Esophagus squamous epithelium (tissue), 5 donors: ENCODE results near the gene ZNF223. TPM values are rescaled to one million over a fixed set of nuclear protein-coding genes. Genes with fewer than 3 reads are reported as not detected.
A peak's percentile ranks its signal among the peaks of the same experiment; 100 is the strongest.

Experiments
- DNase-seq: peaks from one replicate; lab custom pipeline; 2025; lab: John Stamatoyannopoulos, UW
- H3K27ac ChIP-seq, 4 donors: fragments of 200-600 bp; sonication (generic); one replicate each; pipeline ENCODE4 v1.5.1; 2016 to 2019; ENCODE audit warnings: mild to moderate bottlenecking in 1 of 4
- H3K27me3 ChIP-seq, 4 donors: fragments of 200-600 bp; sonication (generic); 1 replicate in 3 of 4; 2 replicates in 1 of 4; pipeline versions ENCODE4 v1.5.1 to v1.6.0; 2017 to 2021; ENCODE audit warnings: antibody characterized with exemption in 1 of 4
- H3K36me3 ChIP-seq, 3 donors: fragments of 200-600 bp; sonication (generic); one replicate each; pipeline ENCODE4 v1.5.1; 2016 to 2019
- H3K4me1 ChIP-seq, 3 donors: fragments of 200-600 bp; sonication (generic); one replicate each; pipeline ENCODE4 v1.5.1; 2017 to 2019
- H3K4me3 ChIP-seq, 4 donors: fragments of 200-600 bp; sonication (generic); 1 replicate in 3 of 4; 2 replicates in 1 of 4; pipeline ENCODE4 v1.5.1; 2016 to 2019; ENCODE audit warnings: mild to moderate bottlenecking in 2 of 4, moderate library complexity in 1 of 4
- H3K9me3 ChIP-seq, 3 donors: fragments of 200-600 bp; sonication (generic); one replicate each; pipeline ENCODE4 v1.5.1; 2016 to 2019
- CTCF ChIP-seq, 6 experiments: fragments of 450-650 bp in 4 of 6; fragments of 200-600 bp in 2 of 6; sonication (generic) in 2 of 6; IDR thresholded peaks; one replicate each; pipeline ENCODE4 v1.5.1; 2016 to 2019; ENCODE audit warnings: antibody characterized with exemption in 6 of 6, mild to moderate bottlenecking in 4 of 6, moderate library complexity in 4 of 6
- POLR2A ChIP-seq, 4 donors: fragments of 450-650 bp; IDR thresholded peaks; one replicate each; pipeline ENCODE4 v1.6.1; 2017; ENCODE audit warnings: antibody characterized with exemption in 4 of 4, mild to moderate bottlenecking in 4 of 4, moderate library complexity in 3 of 4
- WGBS, 2 donors: methylation state at CpG; one replicate each; pipeline ENCODE4 v1.1.5; 2018; 5-methylcytosine and 5-hydroxymethylcytosine counted together
- intact Hi-C: fragments of 100-400 bp; cut with DNase I; formaldehyde crosslinking; loops from one replicate; pipeline ENCODE4 v1.15.0; 2022
- small RNA-seq, 4 donors: library from RNA; depleted of rRNA; stranded (forward); fragments of <200 nt; gene quantifications; one replicate each; pipeline ENCODE3, GENCODE V24; 2016
- total RNA-seq, 4 donors: library from RNA; depleted of rRNA; stranded (reverse); fragments of >200 nt; gene quantifications; one replicate each; pipeline ENCODE4 v1.1.0, GENCODE V29; 2016
- donor health status: DM: yes; HTN: yes; CAD: no.

ZNF223 gene
- total RNA-seq, 4 donors from 2014 or later, result 2.7 to 4.9 (median 3.5) TPM

- H3K36me3 ChIP-seq, result peaks cover 0 to 31% (median 3%) of the 10 kb centered on the region in 3 donors
- WGBS, 2 donors, result 0 to 2% methylated on average over 11 of the region's 11 CpGs
- DNase-seq, result no peak
- H3K4me1 ChIP-seq, result peaks cover 0 to 25% (median 17%) of the 10 kb centered on the region in 3 donors
- peak overlapping the region in 3 of 4 donors; percentile 43 to 81 (median 61) for H3K27ac ChIP-seq
- peak overlapping the region; percentile 64 to 86 (median 71) for H3K4me3 ChIP-seq
- H3K27me3 ChIP-seq, result no peaks in the 10 kb centered on the region
- TF ChIP-seq POLR2A (IDR thresholded peaks at IDR 0.05) (no peak), CTCF (IDR thresholded peaks at IDR 0.05) (no peak)
- intact Hi-C loops, result no loop called here
- H3K9me3 ChIP-seq, result peaks cover 5 to 34% (median 24%) of the 10 kb centered on the region in 3 donors
Observed at GRCh38 chr19:44112802-44113137, 60.9 kb downstream of the ZNF223 start.

GRCh38 chr19:44113138-44113783, 61.4 kb downstream of the ZNF223 start, which contains the start of gene ZNF225:
Gene ZNF225, plus strand, starts transcription at chr19:44113399. Its CDS starts 2,429 bp downstream, at chr19:44115828.
- intact Hi-C loops, result no loop called here
- H3K36me3 ChIP-seq, result peaks cover 0 to 31% (median 8%) of the 10 kb centered on the region in 3 donors
- 0% methylated on average over 15 to 26 of the region's 44 CpGs for WGBS, 2 donors

DNA sequence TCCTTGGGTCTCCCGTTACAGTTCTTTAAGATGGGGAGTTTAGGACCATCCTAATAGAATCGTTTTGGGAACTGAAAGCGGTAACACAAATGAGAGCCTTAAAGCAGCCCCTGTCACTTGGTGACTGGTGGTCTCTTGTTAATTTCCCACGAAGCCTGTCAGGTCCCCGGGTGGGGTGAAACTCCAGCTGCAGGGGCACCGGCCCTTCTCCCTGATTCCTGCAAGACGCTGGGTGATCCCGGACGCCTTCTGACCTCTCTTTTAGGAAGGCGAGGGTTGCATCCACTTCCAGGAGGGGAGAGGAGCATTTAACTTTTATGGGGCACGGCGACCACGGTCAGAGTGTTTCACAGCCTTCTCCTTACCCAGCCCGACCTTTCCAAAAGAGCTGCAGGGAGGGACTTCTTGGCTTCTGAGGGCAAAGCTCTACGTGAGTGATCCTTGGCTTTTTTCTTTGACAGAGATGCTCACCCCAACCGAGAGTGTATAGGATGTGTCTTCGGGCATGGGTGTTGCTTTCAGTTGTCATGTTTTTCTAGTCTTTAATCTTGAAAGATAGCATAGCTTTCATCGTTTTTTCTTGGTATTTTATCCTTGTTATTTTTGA, 62.1 kb downstream of the ZNF223 start:
- Histone ChIP-seq H3K4me3 (peak overlapping the region; percentile 64 to 86 (median 71)), H3K27ac (peak overlapping the region; percentile 72 to 83 (median 79)), H3K27me3 (no peaks in the 10 kb centered on the region), H3K9me3 (peaks cover 0 to 26% (median 17%) of the 10 kb centered on the region in 3 donors), H3K4me1 (peaks cover 0 to 25% (median 17%) of the 10 kb centered on the region in 3 donors), H3K36me3 (peaks cover 0 to 35% (median 14%) of the 10 kb centered on the region in 3 donors)
- no peak for DNase-seq
- intact Hi-C loops, result no loop called here
- TF ChIP-seq CTCF (IDR thresholded peaks at IDR 0.05), result no peak
- no peak for TF ChIP-seq POLR2A (IDR thresholded peaks at IDR 0.05)
- 5 to 17% methylated on average over 6 to 7 of the region's 18 CpGs for WGBS, 2 donors

More at GRCh38 chr19:44113138-44113783, 61.4 kb downstream of the ZNF223 start, which contains the start of gene ZNF225:
- Histone ChIP-seq H3K4me3 (peak within 1 kb of the TSS; percentile 64 to 86 (median 71)), H3K4me1 (peaks cover 0 to 25% (median 17%) of the 10 kb centered on the region in 3 donors), H3K27me3 (no peaks in the 10 kb centered on the region), H3K27ac (peak within 1 kb of the TSS; percentile 72 to 83 (median 79)), H3K9me3 (peaks cover 0 to 29% (median 22%) of the 10 kb centered on the region in 3 donors)
- DNase-seq, result peak; percentile 65
- TF ChIP-seq POLR2A (IDR thresholded peaks at IDR 0.05) (no peak), CTCF (IDR thresholded peaks at IDR 0.05) (peak in 1 of 6 experiments; percentile 3)

Small RNAs within 50 kb of the gene (small RNA-seq; reads per million reads assigned to genes)
- 0 reads per million in 4 donors for gene RNU6-902P

Other genes starting within 250 kb of the ZNF223 start
- 10 to 100 TPM in 3 of 4 donors, 1 to 10 TPM in 1; 9.9 to 32.0 (median 22.4) TPM for gene LYPD5, start 249.6 kb upstream of the ZNF223 start, total RNA-seq
- 10 to 100 TPM in 1 of 4 donors, 1 to 10 TPM in 3; 1.5 to 19.1 (median 6.5) TPM for gene ZNF283, start 224.7 kb upstream of the ZNF223 start, total RNA-seq
- 1 to 10 TPM; 1.3 to 1.7 (median 1.5) TPM for gene ZNF404, start 168.1 kb upstream of the ZNF223 start, total RNA-seq
- gene ZNF45, start 116.8 kb upstream of the ZNF223 start, total RNA-seq, result 1 to 10 TPM; 5.0 to 8.4 (median 6.4) TPM
- gene ZNF221, start 100.8 kb upstream of the ZNF223 start, total RNA-seq, result 10 to 100 TPM in 1 of 4 donors, 1 to 10 TPM in 3; 1.4 to 12.9 (median 2.2) TPM
- 1 to 10 TPM; 2.0 to 7.1 (median 3.8) TPM for gene ZNF155, start 67.8 kb upstream of the ZNF223 start, total RNA-seq
- gene ZNF230, start 49.1 kb upstream of the ZNF223 start, total RNA-seq, result 1 to 10 TPM; 1.1 to 6.3 (median 1.8) TPM
- 1 to 10 TPM; 1.1 to 6.7 (median 3.1) TPM for gene ZNF222, start 26.7 kb upstream of the ZNF223 start, total RNA-seq
- gene ZNF284, start 20.1 kb downstream of the ZNF223 start, total RNA-seq, result 1 to 10 TPM in 2 of 4 donors, under 1 TPM in 2; 0.44 to 1.9 (median 0.80) TPM
- 10 to 100 TPM in 1 of 4 donors, 1 to 10 TPM in 3; 5.7 to 23.8 (median 8.2) TPM for gene ZNF224, start 42.3 kb downstream of the ZNF223 start, total RNA-seq
- 1 to 10 TPM; 1.2 to 3.1 (median 2.4) TPM for gene ZNF225, start 61.4 kb downstream of the ZNF223 start, total RNA-seq
- gene ZNF234, start 89.5 kb downstream of the ZNF223 start, total RNA-seq, result 1 to 10 TPM in 3 of 4 donors, under 1 TPM in 1; 0.88 to 8.4 (median 3.4) TPM
- 10 to 100 TPM in 3 of 4 donors, 1 to 10 TPM in 1; 9.9 to 23.8 (median 12.9) TPM for gene ZNF226, start 113.1 kb downstream of the ZNF223 start, total RNA-seq
- gene ZNF227, start 160.5 kb downstream of the ZNF223 start, total RNA-seq, result 10 to 100 TPM in 1 of 4 donors, 1 to 10 TPM in 3; 4.7 to 16.4 (median 8.8) TPM
- under 1 TPM in 1 of 4 donors, not detected in 3; 0.57 TPM for gene ZNF233, start 207.8 kb downstream of the ZNF223 start, total RNA-seq